HepG2 (cell line): Measurements from ENCODE around the gene CBFA2T2. TPM values are rescaled to one million over a fixed set of nuclear protein-coding genes. Genes with fewer than 3 reads are reported as not detected.
A peak's percentile ranks its signal among the peaks of the same experiment; 100 is the strongest.

ENCODE experiments used
- CBFB ChIP-seq: sonication (generic); formaldehyde crosslinking; IDR thresholded peaks from 2 replicates; pipeline ENCODE4 v1.4.0; 2020; ENCODE audit warnings: missing genetic modification reagents
- EZH2 ChIP-seq: conservative IDR thresholded peaks from 2 replicates; pipeline ENCODE4 v1.6.1; 2012; ENCODE audit warnings: mild to moderate bottlenecking, low read depth, low read length, moderate library complexity
- GLI4 ChIP-seq: sonication (generic); formaldehyde crosslinking; IDR thresholded peaks from 2 replicates; pipeline ENCODE4 v1.5.1; 2020; ENCODE audit warnings: missing genetic modification reagents, mild to moderate bottlenecking, moderate library complexity, borderline replicate concordance
- GTF3A ChIP-seq: sonication (generic); formaldehyde crosslinking; conservative IDR thresholded peaks from 2 replicates; pipeline ENCODE4 v1.4.0; 2020; ENCODE audit warnings: mild to moderate bottlenecking, missing genetic modification reagents
- HCFC1 ChIP-seq: fragments of 150-350 bp; IDR thresholded peaks from 2 replicates; pipeline ENCODE4 v1.6.1; 2014; ENCODE audit warnings: low read depth, low read length
- IKZF1 ChIP-seq: fragments of 450-650 bp; IDR thresholded peaks from 2 replicates; pipeline ENCODE4 v1.7.1; 2016
- ISX ChIP-seq: sonication (generic); formaldehyde crosslinking; conservative IDR thresholded peaks from 2 replicates; pipeline ENCODE4 v1.5.0; 2020; ENCODE audit warnings: missing genetic modification reagents
- KDM3A ChIP-seq: IDR thresholded peaks from 2 replicates; pipeline ENCODE4 v1.6.1; 2018; ENCODE audit warnings: low read depth, missing compliant biosample characterization
- MTA1 ChIP-seq: sonication (generic); formaldehyde crosslinking; IDR thresholded peaks from 2 replicates; pipeline ENCODE4 v1.4.0; 2020; ENCODE audit warnings: missing genetic modification reagents, mild to moderate bottlenecking, borderline replicate concordance
- NCOA2 ChIP-seq: sonication (generic); formaldehyde crosslinking; IDR thresholded peaks from 2 replicates; pipeline ENCODE4 v1.8.0; 2022; ENCODE audit warnings: inconsistent platforms
- NONO ChIP-seq, 2 experiments: fragments of 450-650 bp in 1 of 2; sonication (generic) in 1 of 2; formaldehyde crosslinking in 1 of 2; IDR thresholded peaks in 1 of 2; conservative IDR thresholded peaks in 1 of 2; 2 replicates each; pipeline versions ENCODE4 v1.6.1 to v1.8.0; 2017 to 2022; ENCODE audit warnings: mild to moderate bottlenecking in 1 of 2, missing genetic modification reagents in 1 of 2, moderate library complexity in 1 of 2
- RAD21 ChIP-seq: fragments of 450-650 bp; formaldehyde crosslinking; IDR thresholded peaks from 2 replicates; pipeline ENCODE4 v1.5.0; 2020; ENCODE audit warnings: mild to moderate bottlenecking
- RBAK ChIP-seq: sonication (generic); formaldehyde crosslinking; IDR thresholded peaks from 2 replicates; pipeline ENCODE4 v1.5.1; 2020; ENCODE audit warnings: mild to moderate bottlenecking, missing genetic modification reagents
- SKI ChIP-seq: fragments of 450-650 bp; IDR thresholded peaks from one replicate; pipeline ENCODE4 v1.6.1; 2018; ENCODE audit warnings: mild to moderate bottlenecking; ENCODE audit not compliant: partially characterized antibody
- SMARCC2 ChIP-seq: fragments of 450-650 bp; IDR thresholded peaks from 2 replicates; pipeline ENCODE4 v1.6.1; 2017; ENCODE audit warnings: antibody characterized with exemption, mild to moderate bottlenecking
- SNRNP70 ChIP-seq: fragments of 200-400 bp; formaldehyde crosslinking; IDR thresholded peaks from 2 replicates; pipeline ENCODE4 v1.6.1; 2017; ENCODE audit warnings: mild to moderate bottlenecking, low read depth, low read length, moderate library complexity
- SP5 ChIP-seq: IDR thresholded peaks from 2 replicates; pipeline ENCODE4 v1.6.1; 2016; ENCODE audit warnings: low read depth, borderline replicate concordance
- SYNCRIP ChIP-seq: fragments of 200-400 bp; formaldehyde crosslinking; IDR thresholded peaks from 2 replicates; pipeline ENCODE4 v1.6.1; 2018; ENCODE audit warnings: mild to moderate bottlenecking, low read depth, low read length; ENCODE audit not compliant: insufficient read depth
- TBL1XR1 ChIP-seq: fragments of 150-350 bp; IDR thresholded peaks from 2 replicates; pipeline ENCODE4 v1.6.1; 2014; ENCODE audit warnings: borderline replicate concordance, low read length; ENCODE audit not compliant: partially characterized antibody
- U2AF1 ChIP-seq: fragments of 200-400 bp; formaldehyde crosslinking; optimal IDR thresholded peaks from 2 replicates; pipeline ENCODE3; 2017; ENCODE audit warnings: mild to moderate bottlenecking, low read depth, low read length
- ZBTB38 ChIP-seq: sonication (generic); formaldehyde crosslinking; IDR thresholded peaks from 2 replicates; pipeline ENCODE4 v1.5.1; 2020; ENCODE audit warnings: mild to moderate bottlenecking, missing genetic modification reagents
- ZNF235 ChIP-seq: sonication (generic); formaldehyde crosslinking; IDR thresholded peaks from 2 replicates; pipeline ENCODE4 v1.8.1; 2023; ENCODE audit warnings: mild to moderate bottlenecking, missing genetic modification reagents, borderline replicate concordance
- ZNF317 ChIP-seq: sonication (generic); formaldehyde crosslinking; IDR thresholded peaks from 2 replicates; pipeline ENCODE4 v1.5.0; 2020; ENCODE audit warnings: mild to moderate bottlenecking, missing genetic modification reagents
- ZNF430 ChIP-seq: sonication (generic); formaldehyde crosslinking; IDR thresholded peaks from 2 replicates; pipeline ENCODE4 v1.9.0; 2021; ENCODE audit warnings: mild to moderate bottlenecking, missing genetic modification reagents
- ZNF496 ChIP-seq: sonication (generic); formaldehyde crosslinking; IDR thresholded peaks from 2 replicates; pipeline ENCODE4 v1.8.1; 2023; ENCODE audit warnings: mild to moderate bottlenecking, moderate library complexity, missing genetic modification reagents; ENCODE audit not compliant: insufficient replicate concordance
- ZNF605 ChIP-seq: sonication (generic); formaldehyde crosslinking; IDR thresholded peaks from 2 replicates; pipeline ENCODE4 v1.8.0; 2022; ENCODE audit warnings: mild to moderate bottlenecking, missing genetic modification reagents
- ZNF674 ChIP-seq: sonication (generic); formaldehyde crosslinking; IDR thresholded peaks from 2 replicates; pipeline ENCODE4 v1.5.0; 2020; ENCODE audit warnings: low read depth, mild to moderate bottlenecking, missing genetic modification reagents
- ZNF678 ChIP-seq: sonication (generic); formaldehyde crosslinking; IDR thresholded peaks from 2 replicates; pipeline ENCODE4 v1.4.0; 2020; ENCODE audit warnings: mild to moderate bottlenecking, missing genetic modification reagents
- ZNF768 ChIP-seq: sonication (generic); formaldehyde crosslinking; IDR thresholded peaks from 2 replicates; pipeline ENCODE4 v1.4.0; 2020; ENCODE audit warnings: missing genetic modification reagents
- ZNF792 ChIP-seq: IDR thresholded peaks from 2 replicates; pipeline ENCODE4 v1.6.1; 2016
- ZNF850 ChIP-seq: sonication (generic); formaldehyde crosslinking; conservative IDR thresholded peaks from 2 replicates; pipeline ENCODE4 v1.9.0; 2021; ENCODE audit warnings: mild to moderate bottlenecking, missing genetic modification reagents
- polyA plus RNA-seq, 8 experiments: library from polyadenylated mRNA; depleted of rRNA in 3 of 8; stranded (reverse) in 7 of 8; unstranded in 1 of 8; fragments of >200 nt; fragmentation: Illumina TruSeq in 4 of 8; extraction: Trizol in 4 of 8; gene quantifications; 2 replicates each; pipeline versions ENCODE4 v1.2.1 to v1.2.3, GENCODE V29; 2011 to 2016; ENCODE audit warnings: low read depth in 4 of 8, missing spikeins in 1 of 8, mixed read lengths in 1 of 8; ENCODE audit not compliant: insufficient read depth in 1 of 8
- total RNA-seq, 5 experiments: library from RNA; depleted of rRNA; stranded (reverse); fragments of >200 nt; fragmentation: Illumina TruSeq; extraction: Trizol; gene quantifications; 2 replicates each; pipeline ENCODE4 v1.2.3, GENCODE V29; 2016; ENCODE audit warnings: low read depth in 1 of 5
- TF ChIP-seq, protein P1 (sequence below): sonication (generic); formaldehyde crosslinking; IDR thresholded peaks from 2 replicates; pipeline ENCODE4 v1.5.1; 2020; ENCODE audit warnings: mild to moderate bottlenecking, missing genetic modification reagents, borderline replicate concordance
- TF ChIP-seq, protein P2 (sequence below): sonication (generic); formaldehyde crosslinking; IDR thresholded peaks from 2 replicates; pipeline ENCODE4 v1.5.0; 2020; ENCODE audit warnings: missing genetic modification reagents

Gene CBFA2T2
- total and polyA plus RNA-seq, 2 of the 13 experiments (the other 11 are each of a cell fraction or from before 2014, with no cell fraction given), result 6.3 to 21.2 TPM

DNA sequence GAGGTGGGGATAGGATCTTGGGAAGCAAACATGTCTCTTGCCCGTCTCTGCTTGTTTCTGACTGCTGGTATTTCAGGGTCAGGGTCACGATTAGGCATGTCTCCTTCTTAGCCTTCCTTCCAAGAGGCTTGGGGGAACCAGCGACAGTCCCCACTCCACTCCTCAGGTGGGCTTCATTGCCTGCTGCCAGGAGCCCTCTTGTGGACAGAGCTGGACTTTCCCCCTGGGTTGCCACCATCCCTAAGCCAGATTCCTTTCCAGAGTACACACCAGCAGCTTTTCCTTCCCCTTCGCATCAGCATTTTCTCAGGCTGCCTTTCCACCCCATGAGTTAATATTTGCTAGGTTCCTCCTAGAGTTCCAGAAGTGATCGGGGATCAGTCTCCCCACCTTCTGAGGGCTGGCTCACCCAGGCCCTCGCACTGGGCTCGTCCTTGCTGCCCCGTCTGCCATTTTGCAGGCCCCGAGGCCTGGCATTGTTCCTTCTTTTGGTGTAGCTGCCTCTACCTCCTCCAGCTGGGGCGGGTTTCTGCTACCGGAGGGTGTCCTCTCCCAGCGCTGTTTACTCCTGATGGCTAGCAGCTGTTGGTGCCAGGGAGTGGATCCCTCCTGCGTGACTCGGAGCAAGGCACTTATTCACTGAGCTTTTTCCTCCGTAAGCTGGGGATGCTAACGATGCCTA lies 163.5 kb downstream of the CBFA2T2 start (continued):
- TF ChIP-seq U2AF1 (no peak), GLI4 (CRISPR knock-in tag) (no peak), SNRNP70 (no peak), RAD21 (CRISPR knock-in tag) (peak; percentile 96), KDM3A (CRISPR knock-in tag) (peak; percentile 19; the same call in 1 of the 2 replicates), ZNF792 (CRISPR knock-in tag) (0 out of 2 replicates have a peak, but pooled peaks have one; percentile 18), ZNF768 (CRISPR knock-in tag) (peak; percentile 59; the same call in 1 of the 2 replicates), SYNCRIP (no peak), MTA1 (CRISPR knock-in tag) (no peak), ZBTB38 (no peak), RBAK (CRISPR knock-in tag) (no peak), ZNF850 (CRISPR knock-in tag) (no peak), ZNF678 (CRISPR knock-in tag) (no peak), ZNF430 (no peak), NCOA2 (peak; percentile 52), ZNF674 (CRISPR knock-in tag) (no peak), ZNF317 (CRISPR knock-in tag) (no peak), EZH2 (no peak), SMARCC2 (no peak), TBL1XR1 (no peak), ZNF235 (CRISPR knock-in tag) (no peak), ZNF496 (CRISPR knock-in tag) (no peak), SKI (no peak), ISX (CRISPR knock-in tag) (no peak), CBFB (peak; percentile 29; the same call in 1 of the 2 replicates), SP5 (CRISPR knock-in tag) (no peak), NONO (IDR thresholded peaks at IDR 0.05) (no peak), NONO (CRISPR knock-in tag; conservative IDR thresholded peaks at IDR 0.05) (no peak; the same call in 1 of the 2 replicates), GTF3A (CRISPR knock-in tag) (no peak), IKZF1 (no peak), HCFC1 (no peak), ZNF605 (CRISPR knock-in tag) (peak; percentile 69)
- TF ChIP-seq, protein P1, sequence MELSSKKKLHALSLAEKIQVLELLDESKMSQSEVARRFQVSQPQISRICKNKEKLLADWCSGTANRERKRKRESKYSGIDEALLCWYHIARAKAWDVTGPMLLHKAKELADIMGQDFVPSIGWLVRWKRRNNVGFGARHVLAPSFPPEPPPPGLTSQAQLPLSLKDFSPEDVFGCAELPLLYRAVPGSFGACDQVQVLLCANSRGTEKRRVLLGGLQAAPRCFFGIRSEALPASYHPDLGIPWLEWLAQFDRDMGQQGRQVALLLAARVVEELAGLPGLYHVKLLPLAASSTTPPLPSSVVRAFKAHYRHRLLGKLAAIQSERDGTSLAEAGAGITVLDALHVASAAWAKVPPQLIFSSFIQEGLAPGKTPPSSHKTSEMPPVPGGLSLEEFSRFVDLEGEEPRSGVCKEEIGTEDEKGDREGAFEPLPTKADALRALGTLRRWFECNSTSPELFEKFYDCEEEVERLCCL (CRISPR knock-in tag), result no peak
- TF ChIP-seq, protein P2, sequence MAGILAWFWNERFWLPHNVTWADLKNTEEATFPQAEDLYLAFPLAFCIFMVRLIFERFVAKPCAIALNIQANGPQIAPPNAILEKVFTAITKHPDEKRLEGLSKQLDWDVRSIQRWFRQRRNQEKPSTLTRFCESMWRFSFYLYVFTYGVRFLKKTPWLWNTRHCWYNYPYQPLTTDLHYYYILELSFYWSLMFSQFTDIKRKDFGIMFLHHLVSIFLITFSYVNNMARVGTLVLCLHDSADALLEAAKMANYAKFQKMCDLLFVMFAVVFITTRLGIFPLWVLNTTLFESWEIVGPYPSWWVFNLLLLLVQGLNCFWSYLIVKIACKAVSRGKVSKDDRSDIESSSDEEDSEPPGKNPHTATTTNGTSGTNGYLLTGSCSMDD (CRISPR knock-in tag), result no peak
